ENCODE results near the gene BCDIN3D.

DNA sequence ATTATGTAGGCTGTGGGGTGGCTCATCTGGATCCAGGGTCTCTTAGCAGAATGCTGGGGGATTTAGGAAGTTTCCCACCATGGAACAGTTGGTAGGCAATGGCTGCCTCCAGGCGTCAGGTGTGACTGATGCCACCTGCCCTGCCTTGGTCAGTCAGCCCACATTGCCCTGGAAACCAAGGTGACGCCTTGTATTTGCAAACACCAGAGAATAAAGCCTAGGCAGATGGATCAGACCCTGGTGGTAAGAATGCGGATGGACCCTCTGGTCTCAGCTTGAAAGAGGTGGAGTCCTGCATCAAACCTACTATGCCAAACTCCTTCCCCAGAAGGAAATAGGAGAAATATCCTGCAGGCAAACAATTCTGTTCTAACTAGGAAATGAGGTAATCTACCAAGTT is 52.9 kb downstream of the BCDIN3D start:
- TF ChIP-seq POLR2A (IDR thresholded peaks at IDR 0.05): no peak
- TF ChIP-seq, protein P1, sequence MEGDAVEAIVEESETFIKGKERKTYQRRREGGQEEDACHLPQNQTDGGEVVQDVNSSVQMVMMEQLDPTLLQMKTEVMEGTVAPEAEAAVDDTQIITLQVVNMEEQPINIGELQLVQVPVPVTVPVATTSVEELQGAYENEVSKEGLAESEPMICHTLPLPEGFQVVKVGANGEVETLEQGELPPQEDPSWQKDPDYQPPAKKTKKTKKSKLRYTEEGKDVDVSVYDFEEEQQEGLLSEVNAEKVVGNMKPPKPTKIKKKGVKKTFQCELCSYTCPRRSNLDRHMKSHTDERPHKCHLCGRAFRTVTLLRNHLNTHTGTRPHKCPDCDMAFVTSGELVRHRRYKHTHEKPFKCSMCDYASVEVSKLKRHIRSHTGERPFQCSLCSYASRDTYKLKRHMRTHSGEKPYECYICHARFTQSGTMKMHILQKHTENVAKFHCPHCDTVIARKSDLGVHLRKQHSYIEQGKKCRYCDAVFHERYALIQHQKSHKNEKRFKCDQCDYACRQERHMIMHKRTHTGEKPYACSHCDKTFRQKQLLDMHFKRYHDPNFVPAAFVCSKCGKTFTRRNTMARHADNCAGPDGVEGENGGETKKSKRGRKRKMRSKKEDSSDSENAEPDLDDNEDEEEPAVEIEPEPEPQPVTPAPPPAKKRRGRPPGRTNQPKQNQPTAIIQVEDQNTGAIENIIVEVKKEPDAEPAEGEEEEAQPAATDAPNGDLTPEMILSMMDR (IDR thresholded peaks at IDR 0.05): no peak
